HL-60 (cell line): Measurements from ENCODE around the gene FAM186B.

Source experiments
- DNase-seq, 2 experiments: peaks; one replicate each; pipeline ENCODE4 v3.0.0-alpha.2; 2010 to 2020; ENCODE audit warnings: low read depth in 1 of 2, low spot score in 1 of 2
- H3K27ac ChIP-seq: fragments of 250-450 bp; sonication (Bioruptor Pico); replicated peaks from 2 replicates; pipeline ENCODE4 v1.5.1; 2020; ENCODE audit warnings: mild to moderate bottlenecking, moderate library complexity
- H3K27me3 ChIP-seq: fragments of 250-450 bp; sonication (Bioruptor Pico); 2 replicates; pipeline ENCODE4 v1.5.1; 2021; ENCODE audit warnings: mild to moderate bottlenecking, moderate library complexity; ENCODE audit not compliant: insufficient read depth, poor library complexity, severe bottlenecking
- H3K4me3 ChIP-seq: replicated peaks from 2 replicates; pipeline ENCODE4 v1.5.1; 2011; ENCODE audit warnings: mild to moderate bottlenecking, control low read depth, low read length; ENCODE audit not compliant: insufficient read depth
- CTCF ChIP-seq: IDR thresholded peaks from one replicate; pipeline ENCODE4 v1.5.1; 2011; ENCODE audit warnings: low read length, control low read depth, inconsistent platforms; ENCODE audit not compliant: insufficient read depth
- GABPA ChIP-seq: IDR thresholded peaks from 2 replicates; pipeline ENCODE4 v1.6.1; 2012; ENCODE audit warnings: low read depth
- POLR2AphosphoS5 ChIP-seq: IDR thresholded peaks from 2 replicates; pipeline ENCODE4 v1.6.1; 2012; ENCODE audit warnings: low read depth
- REST ChIP-seq: IDR thresholded peaks from 2 replicates; pipeline ENCODE4 v1.6.1; 2012; ENCODE audit warnings: low read depth; ENCODE audit not compliant: insufficient replicate concordance
- SPI1 ChIP-seq: IDR thresholded peaks from 2 replicates; pipeline ENCODE4 v1.6.1; 2012; ENCODE audit warnings: low read depth, mild to moderate bottlenecking, borderline replicate concordance

The FAM186B gene

DNA sequence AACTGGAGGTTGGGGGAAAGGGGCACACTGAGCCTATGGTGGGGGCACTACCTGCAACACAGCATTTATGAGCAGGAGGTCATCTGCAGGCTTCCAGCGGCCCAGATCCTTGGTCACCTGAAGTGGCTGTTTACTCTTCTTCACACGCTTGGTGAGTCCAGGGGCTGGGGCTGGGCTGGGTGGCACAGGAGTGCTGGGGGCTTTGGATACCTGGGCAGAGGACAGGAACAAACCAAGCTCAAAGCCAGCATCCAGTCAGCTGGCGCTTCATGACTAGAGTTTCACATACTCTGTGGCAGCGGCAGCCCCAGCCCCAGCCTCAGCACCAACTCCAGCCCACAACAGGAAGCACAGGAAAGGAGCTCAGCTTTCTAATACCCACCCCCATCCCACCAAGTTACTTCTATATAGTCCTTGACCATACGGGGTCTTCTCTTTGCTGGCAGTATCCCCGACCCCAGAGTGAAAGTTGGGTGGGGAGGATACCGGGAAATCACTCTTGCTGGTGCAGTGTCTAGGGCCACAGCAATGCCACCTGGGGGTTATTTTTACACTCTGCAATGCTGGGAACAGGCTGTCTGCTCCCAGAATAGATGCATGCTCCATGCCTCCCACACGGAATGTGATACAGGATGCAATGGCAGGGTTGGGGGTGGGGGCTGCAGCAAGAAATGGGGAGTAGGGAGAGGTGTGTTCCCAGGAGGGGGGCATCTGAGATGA is 40.6 kb downstream of the FAM186B start:
- no peak overlapping the region for H3K27ac ChIP-seq
- H3K27me3 ChIP-seq, result no peaks in the 10 kb centered on the region
- no peak for DNase-seq
- TF ChIP-seq SPI1, result no peak
- TF ChIP-seq POLR2AphosphoS5, result no peak
- no peak for TF ChIP-seq REST
- TF ChIP-seq CTCF, result no peak
- TF ChIP-seq GABPA, result no peak
- no peak overlapping the region for H3K4me3 ChIP-seq

- Histone ChIP-seq H3K27ac (no peak overlapping the region), H3K27me3 (no peaks in the 10 kb centered on the region), H3K4me3 (no peak overlapping the region)
- no peak for DNase-seq
- no peak for TF ChIP-seq CTCF
- no peak for TF ChIP-seq GABPA
- TF ChIP-seq SPI1, result no peak
- TF ChIP-seq POLR2AphosphoS5, result no peak
- TF ChIP-seq REST, result no peak
Observed at GRCh38 chr12:49563951-49564685, 41.3 kb downstream of the FAM186B start.

- H3K4me3 ChIP-seq, result no peak overlapping the region
- H3K27me3 ChIP-seq, result no peaks in the 10 kb centered on the region
Observed at GRCh38 chr12:49562831-49563230, 42.6 kb downstream of the FAM186B start.

More at GRCh38 chr12:49562831-49563230, 42.6 kb downstream of the FAM186B start:
- DNase-seq, result no peak
- no peak for TF ChIP-seq POLR2AphosphoS5
- no peak for TF ChIP-seq GABPA
- no peak for TF ChIP-seq SPI1
- TF ChIP-seq REST, result no peak
- no peak for TF ChIP-seq CTCF
- H3K27ac ChIP-seq, result no peak overlapping the region
